ENCODE measurements around the gene AKR1E2. TPM values are rescaled to one million over a fixed set of nuclear protein-coding genes. Genes with fewer than 3 reads are reported as not detected.

Gene AKR1E2
- total and polyA plus RNA-seq, 2 donors from 2014 or later = 1.8 to 5.8 TPM

- Histone ChIP-seq H3K4me1 (ENCODE audit: control insufficient read depth in 2 of 3, insufficient read depth in 2 of 3, low read depth in 1 of 3, low read length in 3 of 3) (peaks cover 0 to 4% (median 0%) of the 10 kb centered on the region in 3 donors), H3K27ac (ENCODE audit: low read depth in 2 of 2, low read length in 2 of 2) (no peak overlapping the region), H3K4me3 (ENCODE audit: low read length in 3 of 3) (no peak overlapping the region), H3K27me3 (ENCODE audit: control insufficient read depth, insufficient read depth, low read length) (no peaks in the 10 kb centered on the region), H3K9me3 (ENCODE audit: control insufficient read depth in 2 of 3, insufficient read depth in 1 of 3, low read length in 3 of 3) (no peaks in the 10 kb centered on the region), H3K36me3 (ENCODE audit: control insufficient read depth in 2 of 3, insufficient read depth in 3 of 3, low read length in 3 of 3) (no peaks in the 10 kb centered on the region), H3K9ac (ENCODE audit: low read length in 3 of 3) (no peak overlapping the region)
- no peak for DNase-seq
- TF ChIP-seq, protein P1, sequence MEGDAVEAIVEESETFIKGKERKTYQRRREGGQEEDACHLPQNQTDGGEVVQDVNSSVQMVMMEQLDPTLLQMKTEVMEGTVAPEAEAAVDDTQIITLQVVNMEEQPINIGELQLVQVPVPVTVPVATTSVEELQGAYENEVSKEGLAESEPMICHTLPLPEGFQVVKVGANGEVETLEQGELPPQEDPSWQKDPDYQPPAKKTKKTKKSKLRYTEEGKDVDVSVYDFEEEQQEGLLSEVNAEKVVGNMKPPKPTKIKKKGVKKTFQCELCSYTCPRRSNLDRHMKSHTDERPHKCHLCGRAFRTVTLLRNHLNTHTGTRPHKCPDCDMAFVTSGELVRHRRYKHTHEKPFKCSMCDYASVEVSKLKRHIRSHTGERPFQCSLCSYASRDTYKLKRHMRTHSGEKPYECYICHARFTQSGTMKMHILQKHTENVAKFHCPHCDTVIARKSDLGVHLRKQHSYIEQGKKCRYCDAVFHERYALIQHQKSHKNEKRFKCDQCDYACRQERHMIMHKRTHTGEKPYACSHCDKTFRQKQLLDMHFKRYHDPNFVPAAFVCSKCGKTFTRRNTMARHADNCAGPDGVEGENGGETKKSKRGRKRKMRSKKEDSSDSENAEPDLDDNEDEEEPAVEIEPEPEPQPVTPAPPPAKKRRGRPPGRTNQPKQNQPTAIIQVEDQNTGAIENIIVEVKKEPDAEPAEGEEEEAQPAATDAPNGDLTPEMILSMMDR (IDR thresholded peaks at IDR 0.05; ENCODE audit: borderline replicate concordance, extremely low read depth, insufficient read depth) = no peak
- FAIRE-seq = no peak
- intact Hi-C loops (cut with DNase I) = loop anchor here (10.0 kb wide), 1 partner anchor 259 kb away; no protein-coding TSS in a partner anchor
These were observed 19.8 kb downstream of the AKR1E2 start for GRCh38 chr10:4845766-4846165.

DNA sequence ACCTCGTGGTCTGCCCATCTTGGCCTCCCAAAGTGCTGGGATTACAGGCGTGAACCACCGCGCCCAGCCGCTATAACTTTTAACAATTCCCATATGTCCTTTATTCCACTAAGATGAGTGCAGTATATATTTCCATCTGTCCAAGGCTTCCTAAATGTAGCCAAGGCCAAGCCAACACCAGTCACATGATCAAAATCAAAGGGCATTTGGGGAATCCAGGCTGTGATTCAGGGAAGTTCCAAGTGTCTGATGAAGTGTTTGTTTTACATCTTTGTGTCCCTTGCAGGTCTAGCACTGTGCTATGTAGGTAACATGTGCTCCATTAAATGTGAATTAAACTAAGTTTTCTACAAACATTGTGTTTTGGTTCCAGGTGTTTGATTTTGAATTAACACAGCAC, 20.8 kb downstream of the AKR1E2 start:
- Histone ChIP-seq H3K36me3 (ENCODE audit: control insufficient read depth in 2 of 3, insufficient read depth in 3 of 3, low read length in 3 of 3) (no peaks in the 10 kb centered on the region), H3K27ac (ENCODE audit: low read depth in 2 of 2, low read length in 2 of 2) (no peak overlapping the region), H3K9me3 (ENCODE audit: control insufficient read depth in 2 of 3, insufficient read depth in 1 of 3, low read length in 3 of 3) (no peaks in the 10 kb centered on the region), H3K4me1 (ENCODE audit: control insufficient read depth in 2 of 3, insufficient read depth in 2 of 3, low read depth in 1 of 3, low read length in 3 of 3) (peaks cover 0 to 4% (median 0%) of the 10 kb centered on the region in 3 donors), H3K27me3 (ENCODE audit: control insufficient read depth, insufficient read depth, low read length) (no peaks in the 10 kb centered on the region), H3K9ac (ENCODE audit: low read length in 3 of 3) (no peak overlapping the region), H3K4me3 (ENCODE audit: low read length in 3 of 3) (no peak overlapping the region)
- intact Hi-C loops (cut with DNase I) = loop anchor here (10.0 kb wide), 1 partner anchor 258 kb away; no protein-coding TSS in a partner anchor
- no peak for DNase-seq
- TF ChIP-seq, protein P1 (IDR thresholded peaks at IDR 0.05; ENCODE audit: borderline replicate concordance, extremely low read depth, insufficient read depth) = no peak
- FAIRE-seq = no peak

DNA sequence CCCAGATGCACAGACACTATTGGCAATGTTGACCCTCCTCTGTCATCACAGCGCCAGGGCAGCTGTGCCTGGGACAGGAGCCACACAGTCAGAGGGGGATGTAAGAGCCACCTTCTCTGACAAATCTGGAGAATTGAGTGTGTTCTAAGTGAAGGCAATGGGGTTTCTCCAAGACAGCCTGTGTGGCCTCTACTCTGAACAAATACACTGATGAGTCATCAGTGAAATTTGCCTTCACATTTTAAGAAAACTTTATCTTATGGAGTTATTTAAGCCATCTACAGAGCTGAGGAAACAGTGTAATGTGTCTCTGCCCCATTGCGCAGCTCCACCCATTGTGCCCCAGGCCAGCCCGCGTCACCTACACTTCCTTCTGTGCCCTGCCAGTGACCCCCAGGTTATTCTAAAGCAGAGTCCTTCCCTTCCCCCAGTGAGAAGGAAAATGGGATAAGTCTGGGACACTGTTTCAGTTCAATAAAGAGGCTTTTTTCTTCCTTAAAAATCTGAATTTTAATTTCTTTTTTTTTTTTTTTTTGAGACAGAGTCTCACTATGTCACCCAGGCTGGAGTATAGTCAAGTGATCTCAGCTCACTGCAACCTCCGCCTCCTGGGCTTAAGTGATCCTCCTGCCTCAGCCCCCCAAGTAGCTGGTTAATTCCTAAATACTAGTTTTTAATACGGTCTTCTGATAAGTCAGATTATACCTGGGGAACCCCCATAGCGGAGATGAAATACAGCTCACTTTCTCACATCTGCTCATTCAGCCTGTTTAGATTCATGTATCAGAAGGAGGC, 21.8 kb downstream of the AKR1E2 start:
- Histone ChIP-seq H3K4me1 (ENCODE audit: control insufficient read depth in 2 of 3, insufficient read depth in 2 of 3, low read depth in 1 of 3, low read length in 3 of 3) (peaks cover 0 to 4% (median 0%) of the 10 kb centered on the region in 3 donors), H3K27me3 (ENCODE audit: control insufficient read depth, insufficient read depth, low read length) (no peaks in the 10 kb centered on the region), H3K9me3 (ENCODE audit: control insufficient read depth in 2 of 3, insufficient read depth in 1 of 3, low read length in 3 of 3) (no peaks in the 10 kb centered on the region), H3K9ac (ENCODE audit: low read length in 3 of 3) (no peak overlapping the region), H3K36me3 (ENCODE audit: control insufficient read depth in 2 of 3, insufficient read depth in 3 of 3, low read length in 3 of 3) (no peaks in the 10 kb centered on the region), H3K4me3 (ENCODE audit: low read length in 3 of 3) (no peak overlapping the region), H3K27ac (ENCODE audit: low read depth in 2 of 2, low read length in 2 of 2) (no peak overlapping the region)
- FAIRE-seq (no peak), DNase-seq (peak in 1 of 5 donors; percentile 49)
- TF ChIP-seq, protein P1 (IDR thresholded peaks at IDR 0.05; ENCODE audit: borderline replicate concordance, extremely low read depth, insufficient read depth) = no peak
- intact Hi-C loops (cut with DNase I) = loop anchor here (10.0 kb wide), 1 partner anchor 257 kb away; no protein-coding TSS in a partner anchor
